OCI-LY7 (cell line): ENCODE data around the gene SLC66A1. TPM values are rescaled to one million over a fixed set of nuclear protein-coding genes. Genes with fewer than 3 reads are reported as not detected.

ENCODE experiments used
- BruUV-seq: library from RNA; stranded (reverse); fragments of 400-500 nt; replicated peaks from 2 replicates; lab custom pipeline; 2021; lab: Mats Ljungman, UMichigan
- CTCF ChIA-PET: fragments of 300-600 bp; sonication (Branson Sonifier 250); formaldehyde crosslinking; loops from one replicate; lab custom pipeline; 2022; ENCODE audit warnings: antibody characterized with exemption; ENCODE audit not compliant: unreplicated experiment; lab: Charles Lee
- POLR2A ChIA-PET: fragments of 300-600 bp; sonication (Branson Sonifier 250); formaldehyde crosslinking; loops from one replicate; lab custom pipeline; 2022; ENCODE audit warnings: antibody characterized with exemption; lab: Charles Lee
- DNase-seq: peaks from one replicate; pipeline ENCODE4 v3.0.0-alpha.2; 2015; ENCODE audit warnings: low spot score
- H2AFZ ChIP-seq: fragments of 200-600 bp; sonication (generic), shearing (Covaris generic); 2 replicates; pipeline ENCODE4 v1.6.1; 2014; ENCODE audit warnings: mild to moderate bottlenecking, antibody characterized with exemption, low read length, moderate library complexity
- H3K27ac ChIP-seq: fragments of 200-600 bp; sonication (generic); 2 replicates; pipeline ENCODE4 v1.5.1; 2014; ENCODE audit warnings: mixed run types, low read depth, mild to moderate bottlenecking, moderate library complexity, low read length, inconsistent platforms; ENCODE audit not compliant: poor library complexity, severe bottlenecking
- H3K36me3 ChIP-seq: fragments of 200-600 bp; sonication (generic); 2 replicates; pipeline ENCODE4 v1.6.1; 2014; ENCODE audit warnings: mild to moderate bottlenecking, antibody characterized with exemption, low read length, moderate library complexity, mixed read lengths; ENCODE audit not compliant: insufficient read depth
- H3K4me1 ChIP-seq: fragments of 200-600 bp; sonication (generic); 2 replicates; pipeline ENCODE4 v1.5.1; 2014; ENCODE audit warnings: mild to moderate bottlenecking, low read length; ENCODE audit not compliant: insufficient read depth, poor library complexity, severe bottlenecking
- H3K4me2 ChIP-seq: fragments of 200-600 bp; sonication (generic); 2 replicates; pipeline ENCODE4 v1.6.1; 2014; ENCODE audit warnings: mild to moderate bottlenecking, low read length
- H3K4me3 ChIP-seq: fragments of 200-600 bp; sonication (generic); 2 replicates; pipeline ENCODE4 v1.5.1; 2014; ENCODE audit warnings: mild to moderate bottlenecking, low read depth, low read length; ENCODE audit not compliant: poor library complexity, severe bottlenecking
- H3K79me2 ChIP-seq: fragments of 200-600 bp; sonication (generic); 2 replicates; pipeline ENCODE4 v1.6.1; 2016; ENCODE audit warnings: low read depth, mild to moderate bottlenecking, low read length, moderate library complexity, mixed read lengths; ENCODE audit not compliant: insufficient read depth
- H3K9me2 ChIP-seq: fragments of 200-600 bp; sonication (generic); 2 replicates; pipeline ENCODE4 v1.6.1; 2016; ENCODE audit warnings: mild to moderate bottlenecking, low read length, mixed read lengths; ENCODE audit not compliant: insufficient read depth
- H3K9me3 ChIP-seq: fragments of 200-600 bp; sonication (generic); 2 replicates; pipeline ENCODE4 v1.6.1; 2014; ENCODE audit warnings: mild to moderate bottlenecking, mixed run types, low read length, mixed read lengths
- H4K20me1 ChIP-seq: fragments of 200-600 bp; sonication (generic); 2 replicates; pipeline ENCODE4 v1.6.1; 2014; ENCODE audit warnings: mild to moderate bottlenecking, antibody characterized with exemption, low read length, moderate library complexity, mixed read lengths; ENCODE audit not compliant: insufficient read depth
- EZH2phosphoT487 ChIP-seq: fragments of 200-600 bp; sonication (generic); IDR thresholded peaks from 2 replicates; pipeline ENCODE4 v1.6.1; 2018; ENCODE audit warnings: low read depth, borderline replicate concordance, mild to moderate bottlenecking, mixed run types, antibody characterized with exemption, low read length, moderate library complexity, mixed read lengths
- intact Hi-C: fragments of 100-400 bp; cut with micrococcal nuclease; formaldehyde crosslinking; loops from one replicate; pipeline ENCODE4 v1.10.0; 2022; ENCODE audit not compliant: unreplicated experiment
- total RNA-seq, 2 experiments: library from RNA; depleted of rRNA in 1 of 2; stranded (reverse); fragments of >200 nt in 1 of 2; shearing (Covaris generic) in 1 of 2; gene quantifications; 2 replicates each; pipeline ENCODE4 v1.2.3, GENCODE V29; 2014 to 2022
- TF ChIP-seq, protein P1 (sequence below): fragments of 200-600 bp; sonication (generic); conservative IDR thresholded peaks from 2 replicates; pipeline ENCODE4 v1.5.1; 2014; ENCODE audit warnings: mild to moderate bottlenecking, antibody characterized with exemption, low read length, moderate library complexity, mixed read lengths

SLC66A1 gene
- total RNA-seq, 2 experiments from 2014 or later = 14.9 to 21.0 TPM

DNA sequence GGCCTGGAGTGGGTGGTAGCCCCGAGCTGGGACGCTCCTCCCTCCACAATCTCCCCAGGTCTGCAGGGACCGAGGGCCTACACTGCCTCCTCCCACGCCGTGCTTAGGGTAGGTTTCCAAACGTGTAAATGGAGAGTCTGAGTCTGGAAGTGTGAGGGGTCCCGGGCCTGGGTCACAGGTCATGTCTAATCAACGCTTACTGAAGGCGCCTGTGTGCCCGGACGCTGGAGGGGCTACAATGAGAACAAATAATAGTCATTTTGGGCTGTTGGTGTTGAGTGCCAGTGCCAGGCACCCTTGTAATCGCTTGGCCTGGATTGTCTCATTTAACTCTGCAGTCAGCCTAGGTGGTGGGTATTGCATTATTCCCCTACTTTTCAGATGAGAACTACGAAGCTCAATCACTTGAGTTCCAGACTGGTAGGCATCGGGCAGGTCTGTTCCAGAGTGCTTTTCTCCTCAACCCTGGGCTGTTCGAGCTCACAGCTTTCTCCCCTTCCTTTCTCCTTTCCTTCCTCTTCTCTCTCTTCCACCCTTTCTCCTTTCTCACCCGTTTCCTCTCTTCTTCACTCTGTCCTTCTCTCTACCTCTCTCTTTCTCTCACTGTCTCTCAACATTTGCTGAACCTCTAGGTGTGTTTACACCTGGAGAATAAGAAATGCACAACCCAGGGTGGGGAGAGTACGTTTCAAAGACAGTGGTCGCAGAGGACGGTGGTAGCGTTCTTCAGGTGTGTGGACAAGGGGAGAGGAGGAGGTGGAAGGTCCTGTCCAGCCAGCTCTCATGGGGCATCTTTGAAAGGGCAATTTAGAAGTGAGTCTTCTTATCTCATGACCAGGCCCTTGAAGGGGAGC lies 883 bp downstream of the SLC66A1 start:
- peaks cover 18% of the 10 kb centered on the region; the same call in 1 of the 2 replicates for H3K79me2 ChIP-seq
- BruUV-seq = no TSS peak
- POLR2A ChIA-PET = interaction anchor here (0.5 kb wide), 1 partner anchor 271 kb away, joined by 3 read pairs; no protein-coding TSS in a partner anchor
- CTCF ChIA-PET = no interaction called here
- TF ChIP-seq, protein P1, sequence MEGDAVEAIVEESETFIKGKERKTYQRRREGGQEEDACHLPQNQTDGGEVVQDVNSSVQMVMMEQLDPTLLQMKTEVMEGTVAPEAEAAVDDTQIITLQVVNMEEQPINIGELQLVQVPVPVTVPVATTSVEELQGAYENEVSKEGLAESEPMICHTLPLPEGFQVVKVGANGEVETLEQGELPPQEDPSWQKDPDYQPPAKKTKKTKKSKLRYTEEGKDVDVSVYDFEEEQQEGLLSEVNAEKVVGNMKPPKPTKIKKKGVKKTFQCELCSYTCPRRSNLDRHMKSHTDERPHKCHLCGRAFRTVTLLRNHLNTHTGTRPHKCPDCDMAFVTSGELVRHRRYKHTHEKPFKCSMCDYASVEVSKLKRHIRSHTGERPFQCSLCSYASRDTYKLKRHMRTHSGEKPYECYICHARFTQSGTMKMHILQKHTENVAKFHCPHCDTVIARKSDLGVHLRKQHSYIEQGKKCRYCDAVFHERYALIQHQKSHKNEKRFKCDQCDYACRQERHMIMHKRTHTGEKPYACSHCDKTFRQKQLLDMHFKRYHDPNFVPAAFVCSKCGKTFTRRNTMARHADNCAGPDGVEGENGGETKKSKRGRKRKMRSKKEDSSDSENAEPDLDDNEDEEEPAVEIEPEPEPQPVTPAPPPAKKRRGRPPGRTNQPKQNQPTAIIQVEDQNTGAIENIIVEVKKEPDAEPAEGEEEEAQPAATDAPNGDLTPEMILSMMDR = no peak
- TF ChIP-seq EZH2phosphoT487 = no peak
- peaks cover 5% of the 10 kb centered on the region; the same call in 1 of the 2 replicates for H3K36me3 ChIP-seq
- peak; percentile 20 for DNase-seq
- H3K4me2 ChIP-seq = peak overlapping the region; percentile 88
- H3K9me3 ChIP-seq = no peaks in the 10 kb centered on the region
- no peaks in the 10 kb centered on the region for H4K20me1 ChIP-seq
- no peaks in the 10 kb centered on the region for H3K9me2 ChIP-seq
- H3K27ac ChIP-seq = peak overlapping the region; percentile 91
- H3K4me3 ChIP-seq = peak overlapping the region; percentile 82
- H3K4me1 ChIP-seq = peaks cover 62% of the 10 kb centered on the region
- no peak overlapping the region for H2AFZ ChIP-seq
- intact Hi-C loops = no loop called here

GRCh38 chr1:19313636-19313959 lies 1.5 kb downstream of the SLC66A1 start:
- Histone ChIP-seq H3K79me2 (peaks cover 18% of the 10 kb centered on the region; the same call in 1 of the 2 replicates), H3K4me3 (peak overlapping the region; percentile 82), H4K20me1 (no peaks in the 10 kb centered on the region), H3K36me3 (peaks cover 6% of the 10 kb centered on the region; the same call in 1 of the 2 replicates), H3K4me2 (peak overlapping the region; percentile 88), H2AFZ (no peak overlapping the region), H3K4me1 (peaks cover 62% of the 10 kb centered on the region), H3K27ac (peak overlapping the region; percentile 91), H3K9me2 (no peaks in the 10 kb centered on the region), H3K9me3 (no peaks in the 10 kb centered on the region)
- no peak for DNase-seq
- POLR2A ChIA-PET = no interaction called here
- CTCF ChIA-PET = no interaction called here
- intact Hi-C loops = no loop called here
- no peak for TF ChIP-seq EZH2phosphoT487
- TF ChIP-seq, protein P1 = no peak
- TSS peak; percentile 57 for BruUV-seq
